GM12878 (cell line): ENCODE data around the gene NEK3. TPM values are rescaled to one million over a fixed set of nuclear protein-coding genes. Genes with fewer than 3 reads are reported as not detected.

Experiments used
- BMI1 ChIP-seq: fragments of 450-650 bp; IDR thresholded peaks from 2 replicates; pipeline ENCODE4 v1.6.1; 2016; ENCODE audit warnings: mild to moderate bottlenecking, moderate library complexity, borderline replicate concordance
- CBX3 ChIP-seq: fragments of 200-600 bp; sonication (generic); IDR thresholded peaks from 2 replicates; pipeline ENCODE4 v1.6.1; 2016; ENCODE audit warnings: low read depth, borderline replicate concordance
- CHD1 ChIP-seq: IDR thresholded peaks from 2 replicates; pipeline ENCODE4 v1.6.1; 2012; ENCODE audit warnings: low read depth, low read length, improper control_type of control experiment
- EED ChIP-seq: sonication (generic); IDR thresholded peaks from 2 replicates; pipeline ENCODE4 v1.6.1; 2016; ENCODE audit warnings: antibody characterized with exemption, low read depth
- EGR1 ChIP-seq, 2 experiments: IDR thresholded peaks; 1 replicate in 1 of 2; 2 replicates in 1 of 2; pipeline ENCODE4 v1.6.1; 2011 to 2012; ENCODE audit warnings: low read depth in 2 of 2, low read length in 2 of 2, borderline replicate concordance in 1 of 2, mild to moderate bottlenecking in 1 of 2, moderate library complexity in 1 of 2
- FOXK2 ChIP-seq: fragments of 450-650 bp; IDR thresholded peaks from 2 replicates; pipeline ENCODE4 v1.6.1; 2017; ENCODE audit warnings: mild to moderate bottlenecking, moderate library complexity
- GABPA ChIP-seq: IDR thresholded peaks from 2 replicates; pipeline ENCODE4 v1.6.1; 2014; ENCODE audit warnings: antibody characterized with exemption, low read depth, mild to moderate bottlenecking, inconsistent platforms
- GATAD2B ChIP-seq: fragments of 450-650 bp; conservative IDR thresholded peaks from 2 replicates; pipeline ENCODE4 v1.6.1; 2017; ENCODE audit warnings: low read depth, mild to moderate bottlenecking, moderate library complexity
- HDAC2 ChIP-seq: fragments of 200-600 bp; sonication (generic); IDR thresholded peaks from 2 replicates; pipeline ENCODE4 v1.6.1; 2017
- HDGF ChIP-seq: fragments of 450-650 bp; IDR thresholded peaks from 2 replicates; pipeline ENCODE4 v1.6.1; 2016; ENCODE audit warnings: antibody characterized with exemption
- KLF5 ChIP-seq: fragments of 450-650 bp; IDR thresholded peaks from 2 replicates; pipeline ENCODE4 v1.6.1; 2014; ENCODE audit warnings: mild to moderate bottlenecking; ENCODE audit not compliant: partially characterized antibody
- MEF2B ChIP-seq: fragments of 450-650 bp; IDR thresholded peaks from 2 replicates; pipeline ENCODE4 v1.6.1; 2018; ENCODE audit warnings: mild to moderate bottlenecking, moderate library complexity; ENCODE audit not compliant: partially characterized antibody, poor library complexity, severe bottlenecking
- NFYA ChIP-seq: IDR thresholded peaks from 2 replicates; pipeline ENCODE4 v1.6.1; 2011; ENCODE audit warnings: low read depth, mild to moderate bottlenecking, low read length, improper control_type of control experiment, borderline replicate concordance
- SMAD5 ChIP-seq: IDR thresholded peaks from 2 replicates; pipeline ENCODE4 v1.6.1; 2016; ENCODE audit warnings: antibody characterized with exemption, low read depth
- STAT3 ChIP-seq: IDR thresholded peaks from 2 replicates; pipeline ENCODE4 v1.6.1; 2011; ENCODE audit warnings: low read depth, low read length, improper control_type of control experiment
- ZNF217 ChIP-seq: fragments of 450-650 bp; IDR thresholded peaks from 2 replicates; pipeline ENCODE4 v1.6.1; 2017; ENCODE audit warnings: antibody characterized with exemption, mild to moderate bottlenecking
- ZNF274 ChIP-seq: IDR thresholded peaks from one replicate; pipeline ENCODE4 v1.8.0; 2011; ENCODE audit not compliant: insufficient read length, insufficient read depth
- ZSCAN29 ChIP-seq: fragments of 450-650 bp; IDR thresholded peaks from 2 replicates; pipeline ENCODE4 v1.6.1; 2017; ENCODE audit warnings: mild to moderate bottlenecking, moderate library complexity
- polyA plus RNA-seq, 11 experiments: library from polyadenylated mRNA; depleted of rRNA in 4 of 11; unstranded in 6 of 11; stranded (reverse) in 5 of 11; fragments of >200 nt; fragmentation: Nextera tagmentation in 4 of 11; fragmentation: Illumina TruSeq in 1 of 11; extraction: Ambion mirVana in 4 of 11; extraction: Trizol in 1 of 11; gene quantifications; 1 replicate in 1 of 11; 2 replicates in 10 of 11; pipeline versions ENCODE4 v1.2.1 to v1.2.3, GENCODE V29; 2011 to 2016; ENCODE audit warnings: inconsistent platforms in 2 of 11, missing spikeins in 2 of 11, low read depth in 1 of 11
- total RNA-seq, 4 experiments: library from RNA; depleted of rRNA in 3 of 4; stranded (reverse); fragments of >200 nt in 3 of 4; fragmentation: Illumina TruSeq in 1 of 4; extraction: Trizol in 1 of 4; gene quantifications; 2 replicates each; pipeline versions ENCODE4 v1.2.1 to v1.2.3, GENCODE V29; 2013 to 2021
- TF ChIP-seq, protein P1 (sequence below), 3 experiments: IDR thresholded peaks in 2 of 3; conservative IDR thresholded peaks in 1 of 3; 2 replicates each; pipeline ENCODE4 v1.5.1; 2011; ENCODE audit warnings: low read depth in 3 of 3, low read length in 3 of 3, mild to moderate bottlenecking in 3 of 3, control low read depth in 2 of 3, moderate library complexity in 2 of 3, inconsistent platforms in 1 of 3, mixed read lengths in 1 of 3; ENCODE audit not compliant: control insufficient read depth in 2 of 3, insufficient read depth in 1 of 3; ENCODE audit errors: extremely low read depth in 1 of 3
- TF ChIP-seq, protein P2 (sequence below): fragments of 150-350 bp; IDR thresholded peaks from 2 replicates; pipeline ENCODE4 v1.6.1; 2016; ENCODE audit warnings: low read depth, low read length
- TF ChIP-seq, protein P3 (sequence below): fragments of 150-350 bp; IDR thresholded peaks from 2 replicates; pipeline ENCODE4 v1.6.1; 2014; ENCODE audit warnings: mild to moderate bottlenecking, low read depth, low read length
- TF ChIP-seq, protein P4 (sequence below): fragments of 450-650 bp; IDR thresholded peaks from 2 replicates; pipeline ENCODE4 v1.6.1; 2017; ENCODE audit warnings: mild to moderate bottlenecking

The NEK3 gene
- total and polyA plus RNA-seq, 10 of the 15 experiments (the other 5 are each of a cell fraction or from before 2014, with no cell fraction given) = 2.9 to 9.3 (median 5.9) TPM

DNA sequence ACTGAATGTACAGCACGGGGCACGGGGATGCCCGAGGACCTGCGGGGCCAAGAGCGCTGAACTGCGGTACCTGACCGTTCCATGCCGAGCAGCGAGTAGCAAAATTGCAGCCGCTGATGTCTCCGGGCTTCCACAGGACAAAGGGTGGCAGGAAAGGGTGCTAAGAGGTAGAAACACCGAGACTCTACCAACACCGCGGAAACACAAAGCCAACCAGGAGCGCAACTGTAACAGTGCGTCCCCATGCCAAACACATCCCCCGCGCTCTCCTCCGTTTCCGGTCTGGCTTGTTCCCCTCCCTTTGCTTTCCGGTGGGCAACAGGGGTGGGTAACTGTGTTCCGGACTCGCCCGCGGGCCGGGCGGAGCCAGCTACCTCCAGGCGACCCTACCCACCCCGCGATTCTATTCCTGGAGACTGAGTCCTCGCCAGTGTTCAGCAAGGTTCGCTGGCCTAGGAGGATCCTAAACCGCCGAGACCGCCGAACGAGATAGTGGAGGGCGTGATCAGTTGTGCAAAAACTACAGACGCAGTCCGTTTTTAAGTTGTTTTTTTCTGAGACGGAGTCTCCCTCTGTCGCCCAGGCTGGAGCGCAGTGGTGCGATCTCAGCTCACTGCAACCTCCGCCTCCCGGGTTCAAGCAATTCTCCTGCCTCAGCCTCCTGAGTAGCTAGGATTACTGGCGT lies 34.9 kb upstream of the NEK3 start (continued):
- TF ChIP-seq, protein P1, sequence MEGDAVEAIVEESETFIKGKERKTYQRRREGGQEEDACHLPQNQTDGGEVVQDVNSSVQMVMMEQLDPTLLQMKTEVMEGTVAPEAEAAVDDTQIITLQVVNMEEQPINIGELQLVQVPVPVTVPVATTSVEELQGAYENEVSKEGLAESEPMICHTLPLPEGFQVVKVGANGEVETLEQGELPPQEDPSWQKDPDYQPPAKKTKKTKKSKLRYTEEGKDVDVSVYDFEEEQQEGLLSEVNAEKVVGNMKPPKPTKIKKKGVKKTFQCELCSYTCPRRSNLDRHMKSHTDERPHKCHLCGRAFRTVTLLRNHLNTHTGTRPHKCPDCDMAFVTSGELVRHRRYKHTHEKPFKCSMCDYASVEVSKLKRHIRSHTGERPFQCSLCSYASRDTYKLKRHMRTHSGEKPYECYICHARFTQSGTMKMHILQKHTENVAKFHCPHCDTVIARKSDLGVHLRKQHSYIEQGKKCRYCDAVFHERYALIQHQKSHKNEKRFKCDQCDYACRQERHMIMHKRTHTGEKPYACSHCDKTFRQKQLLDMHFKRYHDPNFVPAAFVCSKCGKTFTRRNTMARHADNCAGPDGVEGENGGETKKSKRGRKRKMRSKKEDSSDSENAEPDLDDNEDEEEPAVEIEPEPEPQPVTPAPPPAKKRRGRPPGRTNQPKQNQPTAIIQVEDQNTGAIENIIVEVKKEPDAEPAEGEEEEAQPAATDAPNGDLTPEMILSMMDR (IDR thresholded peaks at IDR 0.05 in 2 of 3, conservative IDR thresholded peaks at IDR 0.05 in 1 of 3; ENCODE audit: control insufficient read depth in 2 of 3, extremely low read depth in 1 of 3, insufficient read depth in 1 of 3, low read depth in 3 of 3, low read length in 3 of 3) = no peak
- no peak for TF ChIP-seq MEF2B
- no peak for TF ChIP-seq CBX3
- TF ChIP-seq CHD1 = no peak
- TF ChIP-seq ZNF274 = no peak
- TF ChIP-seq, protein P2, sequence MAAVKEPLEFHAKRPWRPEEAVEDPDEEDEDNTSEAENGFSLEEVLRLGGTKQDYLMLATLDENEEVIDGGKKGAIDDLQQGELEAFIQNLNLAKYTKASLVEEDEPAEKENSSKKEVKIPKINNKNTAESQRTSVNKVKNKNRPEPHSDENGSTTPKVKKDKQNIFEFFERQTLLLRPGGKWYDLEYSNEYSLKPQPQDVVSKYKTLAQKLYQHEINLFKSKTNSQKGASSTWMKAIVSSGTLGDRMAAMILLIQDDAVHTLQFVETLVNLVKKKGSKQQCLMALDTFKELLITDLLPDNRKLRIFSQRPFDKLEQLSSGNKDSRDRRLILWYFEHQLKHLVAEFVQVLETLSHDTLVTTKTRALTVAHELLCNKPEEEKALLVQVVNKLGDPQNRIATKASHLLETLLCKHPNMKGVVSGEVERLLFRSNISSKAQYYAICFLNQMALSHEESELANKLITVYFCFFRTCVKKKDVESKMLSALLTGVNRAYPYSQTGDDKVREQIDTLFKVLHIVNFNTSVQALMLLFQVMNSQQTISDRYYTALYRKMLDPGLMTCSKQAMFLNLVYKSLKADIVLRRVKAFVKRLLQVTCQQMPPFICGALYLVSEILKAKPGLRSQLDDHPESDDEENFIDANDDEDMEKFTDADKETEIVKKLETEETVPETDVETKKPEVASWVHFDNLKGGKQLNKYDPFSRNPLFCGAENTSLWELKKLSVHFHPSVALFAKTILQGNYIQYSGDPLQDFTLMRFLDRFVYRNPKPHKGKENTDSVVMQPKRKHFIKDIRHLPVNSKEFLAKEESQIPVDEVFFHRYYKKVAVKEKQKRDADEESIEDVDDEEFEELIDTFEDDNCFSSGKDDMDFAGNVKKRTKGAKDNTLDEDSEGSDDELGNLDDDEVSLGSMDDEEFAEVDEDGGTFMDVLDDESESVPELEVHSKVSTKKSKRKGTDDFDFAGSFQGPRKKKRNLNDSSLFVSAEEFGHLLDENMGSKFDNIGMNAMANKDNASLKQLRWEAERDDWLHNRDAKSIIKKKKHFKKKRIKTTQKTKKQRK = no peak
- TF ChIP-seq, protein P3, sequence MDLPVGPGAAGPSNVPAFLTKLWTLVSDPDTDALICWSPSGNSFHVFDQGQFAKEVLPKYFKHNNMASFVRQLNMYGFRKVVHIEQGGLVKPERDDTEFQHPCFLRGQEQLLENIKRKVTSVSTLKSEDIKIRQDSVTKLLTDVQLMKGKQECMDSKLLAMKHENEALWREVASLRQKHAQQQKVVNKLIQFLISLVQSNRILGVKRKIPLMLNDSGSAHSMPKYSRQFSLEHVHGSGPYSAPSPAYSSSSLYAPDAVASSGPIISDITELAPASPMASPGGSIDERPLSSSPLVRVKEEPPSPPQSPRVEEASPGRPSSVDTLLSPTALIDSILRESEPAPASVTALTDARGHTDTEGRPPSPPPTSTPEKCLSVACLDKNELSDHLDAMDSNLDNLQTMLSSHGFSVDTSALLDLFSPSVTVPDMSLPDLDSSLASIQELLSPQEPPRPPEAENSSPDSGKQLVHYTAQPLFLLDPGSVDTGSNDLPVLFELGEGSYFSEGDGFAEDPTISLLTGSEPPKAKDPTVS = peak; percentile 84
- no peak for TF ChIP-seq BMI1
- peak; percentile 83 for TF ChIP-seq SMAD5
- peak; percentile 48; the same call in 1 of the 2 replicates for TF ChIP-seq ZSCAN29
- peak; percentile 32 for TF ChIP-seq KLF5
- TF ChIP-seq STAT3 = no peak
- no peak for TF ChIP-seq ZNF217
- peak; percentile 82 to 95 for TF ChIP-seq EGR1 (IDR thresholded peaks at IDR 0.05; ENCODE audit: borderline replicate concordance in 1 of 2, low read depth in 2 of 2, low read length in 2 of 2)
- peak; percentile 99 for TF ChIP-seq GABPA
- peak; percentile 34; the same call in 1 of the 2 replicates for TF ChIP-seq EED
- TF ChIP-seq, protein P4, sequence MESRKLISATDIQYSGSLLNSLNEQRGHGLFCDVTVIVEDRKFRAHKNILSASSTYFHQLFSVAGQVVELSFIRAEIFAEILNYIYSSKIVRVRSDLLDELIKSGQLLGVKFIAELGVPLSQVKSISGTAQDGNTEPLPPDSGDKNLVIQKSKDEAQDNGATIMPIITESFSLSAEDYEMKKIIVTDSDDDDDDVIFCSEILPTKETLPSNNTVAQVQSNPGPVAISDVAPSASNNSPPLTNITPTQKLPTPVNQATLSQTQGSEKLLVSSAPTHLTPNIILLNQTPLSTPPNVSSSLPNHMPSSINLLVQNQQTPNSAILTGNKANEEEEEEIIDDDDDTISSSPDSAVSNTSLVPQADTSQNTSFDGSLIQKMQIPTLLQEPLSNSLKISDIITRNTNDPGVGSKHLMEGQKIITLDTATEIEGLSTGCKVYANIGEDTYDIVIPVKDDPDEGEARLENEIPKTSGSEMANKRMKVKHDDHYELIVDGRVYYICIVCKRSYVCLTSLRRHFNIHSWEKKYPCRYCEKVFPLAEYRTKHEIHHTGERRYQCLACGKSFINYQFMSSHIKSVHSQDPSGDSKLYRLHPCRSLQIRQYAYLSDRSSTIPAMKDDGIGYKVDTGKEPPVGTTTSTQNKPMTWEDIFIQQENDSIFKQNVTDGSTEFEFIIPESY = no peak
- TF ChIP-seq FOXK2 = peak; percentile 79
- no peak; the same call in 1 of the 2 replicates for TF ChIP-seq GATAD2B
- no peak for TF ChIP-seq HDAC2
- TF ChIP-seq HDGF = no peak
- no peak for TF ChIP-seq NFYA
